ENCODE measurements around the gene PCNX2.

The PCNX2 gene

GRCh38 chr1:233320023-233320422 lies 24.5 kb upstream of the PCNX2 start:
- in situ Hi-C loops (cut with MboI; ENCODE audit: low sequenced_read_pairs), result no loop called here

DNA sequence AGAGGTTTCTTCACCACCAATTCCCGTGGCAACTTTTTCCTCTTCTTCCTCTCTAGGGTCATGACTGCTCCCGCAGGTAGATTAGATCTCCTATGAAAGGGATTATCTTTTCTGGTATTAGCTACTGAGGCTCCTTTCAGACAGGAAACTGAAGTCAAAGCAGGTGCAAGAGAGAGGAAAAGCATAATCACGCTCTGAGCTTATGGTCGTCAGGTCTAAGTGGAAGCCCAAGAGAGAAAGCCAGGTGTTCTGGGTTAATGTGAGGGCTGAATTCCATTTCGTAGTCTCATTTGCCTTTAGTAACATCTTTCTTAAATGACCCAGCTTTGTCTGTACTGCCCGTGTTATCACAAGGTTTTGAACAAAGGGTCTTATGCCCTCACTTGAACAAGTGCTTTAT lies 23.7 kb upstream of the PCNX2 start:
- in situ Hi-C loops (cut with MboI; ENCODE audit: low sequenced_read_pairs), result no loop called here

- in situ Hi-C loops (cut with MboI; ENCODE audit: low sequenced_read_pairs), result no loop called here
Measured at GRCh38 chr1:233316473-233316872, 20.9 kb upstream of the PCNX2 start.

- in situ Hi-C loops (cut with MboI; ENCODE audit: low sequenced_read_pairs), result no loop called here
Measured at GRCh38 chr1:233315718-233316301, 20.3 kb upstream of the PCNX2 start.

GRCh38 chr1:233313434-233314155 lies 18.1 kb upstream of the PCNX2 start:
- in situ Hi-C loops (cut with MboI; ENCODE audit: low sequenced_read_pairs), result no loop called here

- in situ Hi-C loops (cut with MboI; ENCODE audit: low sequenced_read_pairs), result loop anchor here (10.0 kb wide), 1 partner anchor 760 kb away; no protein-coding TSS in a partner anchor
Measured at GRCh38 chr1:233304489-233305102, 9.1 kb upstream of the PCNX2 start.

DNA sequence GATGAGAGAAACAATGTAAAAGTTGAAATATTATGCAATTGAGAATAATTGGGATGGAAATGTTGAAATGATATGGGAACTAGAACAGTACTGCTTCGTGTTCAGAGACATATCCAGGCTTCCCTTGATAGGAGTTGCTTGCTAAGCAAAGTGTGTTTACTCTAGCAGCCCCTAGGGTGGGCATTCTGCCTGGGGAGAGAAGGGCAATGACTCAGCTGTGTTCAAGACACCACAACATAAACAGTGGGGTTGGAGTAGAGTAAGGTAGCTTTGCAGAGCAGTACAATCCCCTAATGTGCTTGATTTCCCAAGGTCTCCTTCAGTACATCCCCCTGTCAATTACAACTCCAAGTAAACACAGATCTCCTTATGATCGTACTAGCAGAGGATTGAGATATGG lies 4.8 kb upstream of the PCNX2 start:
- in situ Hi-C loops (cut with MboI; ENCODE audit: low sequenced_read_pairs), result loop anchor here (10.0 kb wide), 1 partner anchor 764 kb away; no protein-coding TSS in a partner anchor

DNA sequence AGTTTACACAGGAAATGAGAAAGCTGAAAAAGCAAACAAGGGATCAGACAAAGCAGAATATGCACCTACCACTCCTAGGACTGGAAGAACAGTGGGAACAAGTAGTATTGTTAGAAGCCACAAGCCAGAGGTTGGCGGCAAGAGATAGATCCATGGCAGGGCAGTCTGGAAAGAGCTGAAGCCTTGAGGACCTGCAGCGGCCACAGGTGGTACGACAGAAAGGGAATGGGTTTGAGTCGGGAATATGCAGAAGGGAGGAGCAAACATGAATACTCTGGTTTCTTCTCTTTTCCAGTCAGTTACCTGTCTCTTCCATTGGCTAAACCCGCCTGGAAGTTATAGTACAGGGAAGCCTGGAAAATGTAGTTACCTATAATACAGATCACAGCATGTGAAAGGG lies 3.9 kb upstream of the PCNX2 start:
- in situ Hi-C loops (cut with MboI; ENCODE audit: low sequenced_read_pairs), result no loop called here

- in situ Hi-C loops (cut with MboI; ENCODE audit: low sequenced_read_pairs), result no loop called here
Measured at GRCh38 chr1:233295975-233296322, 424 bp upstream of the PCNX2 start.

- in situ Hi-C loops (cut with MboI; ENCODE audit: low sequenced_read_pairs), result no loop called here
Measured at GRCh38 chr1:233294913-233295236, 650 bp downstream of the PCNX2 start.

DNA sequence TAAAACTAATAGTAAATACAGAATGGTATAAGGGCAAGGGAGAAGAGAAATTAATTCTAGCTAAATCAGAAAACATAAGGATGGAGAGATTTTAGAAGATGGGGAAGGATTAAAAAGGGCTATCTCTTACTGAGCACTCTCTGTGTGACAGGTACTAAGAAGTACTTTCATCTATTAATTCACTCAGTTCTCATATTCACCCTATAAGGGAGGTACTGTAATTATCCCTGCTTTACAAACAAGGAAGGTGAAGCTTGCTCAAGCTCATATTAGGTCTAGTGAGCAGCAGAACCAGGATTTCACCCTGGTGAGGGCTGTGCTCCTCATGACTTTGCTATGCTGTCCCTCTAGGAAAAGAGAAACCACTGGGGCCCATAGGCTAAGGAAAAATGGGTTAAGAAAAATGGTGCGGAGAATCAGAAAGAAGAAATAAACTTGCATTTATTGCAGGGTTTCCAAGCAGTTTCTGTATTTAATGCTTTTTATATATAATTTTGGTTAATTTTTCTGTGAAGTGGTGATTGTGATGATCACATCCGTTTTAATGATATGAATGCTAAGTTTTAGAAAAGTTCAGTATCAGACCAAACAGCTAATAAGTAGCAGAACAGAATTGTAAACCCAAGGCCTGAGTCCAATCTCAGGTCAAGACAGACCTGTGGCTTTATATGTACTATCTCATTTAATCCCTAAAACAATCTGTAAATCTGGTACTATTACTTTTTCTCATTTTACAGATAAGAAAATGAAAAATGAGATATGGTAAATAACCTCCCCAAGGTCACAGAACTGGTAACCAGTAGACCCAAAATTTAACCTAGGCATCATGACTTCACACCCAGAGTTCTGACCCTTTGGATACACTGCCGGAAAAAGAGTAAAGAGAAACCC lies 1.7 kb downstream of the PCNX2 start:
- in situ Hi-C loops (cut with MboI; ENCODE audit: low sequenced_read_pairs), result no loop called here

DNA sequence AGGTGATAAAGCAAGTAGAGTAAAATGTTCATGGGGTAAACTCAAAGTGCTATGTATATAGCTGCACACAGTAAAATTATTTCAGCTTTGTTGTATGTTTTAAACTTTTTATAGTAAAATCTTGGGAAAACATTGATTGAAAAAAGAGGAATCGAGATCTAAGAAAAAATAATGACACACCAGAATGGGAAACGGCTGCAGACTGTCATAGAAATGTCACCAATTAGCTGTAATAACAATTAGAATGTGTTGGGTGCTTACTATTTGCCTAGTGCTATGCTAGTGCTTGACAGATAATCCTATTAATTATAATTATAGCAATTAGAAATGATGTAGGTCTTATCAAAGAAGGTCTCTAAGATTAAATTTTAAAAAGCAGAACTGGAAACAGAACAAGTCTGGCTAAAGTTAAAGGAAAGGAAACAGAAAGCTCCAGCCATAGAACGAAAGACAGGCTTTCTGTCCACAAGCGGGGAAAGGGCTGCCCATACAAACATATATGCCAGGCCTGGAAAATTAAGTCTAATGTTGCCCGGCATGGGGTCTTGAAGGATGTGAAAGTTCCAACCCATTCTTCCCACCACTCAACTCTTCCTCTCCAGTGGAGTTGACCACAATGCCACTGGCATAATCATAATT lies 5.0 kb downstream of the PCNX2 start:
- in situ Hi-C loops (cut with MboI; ENCODE audit: low sequenced_read_pairs), result no loop called here

- in situ Hi-C loops (cut with MboI; ENCODE audit: low sequenced_read_pairs), result no loop called here
Measured at GRCh38 chr1:233289676-233290075, 5.8 kb downstream of the PCNX2 start.

- in situ Hi-C loops (cut with MboI; ENCODE audit: low sequenced_read_pairs), result no loop called here
Measured at GRCh38 chr1:233282582-233282886, 13.0 kb downstream of the PCNX2 start.

DNA sequence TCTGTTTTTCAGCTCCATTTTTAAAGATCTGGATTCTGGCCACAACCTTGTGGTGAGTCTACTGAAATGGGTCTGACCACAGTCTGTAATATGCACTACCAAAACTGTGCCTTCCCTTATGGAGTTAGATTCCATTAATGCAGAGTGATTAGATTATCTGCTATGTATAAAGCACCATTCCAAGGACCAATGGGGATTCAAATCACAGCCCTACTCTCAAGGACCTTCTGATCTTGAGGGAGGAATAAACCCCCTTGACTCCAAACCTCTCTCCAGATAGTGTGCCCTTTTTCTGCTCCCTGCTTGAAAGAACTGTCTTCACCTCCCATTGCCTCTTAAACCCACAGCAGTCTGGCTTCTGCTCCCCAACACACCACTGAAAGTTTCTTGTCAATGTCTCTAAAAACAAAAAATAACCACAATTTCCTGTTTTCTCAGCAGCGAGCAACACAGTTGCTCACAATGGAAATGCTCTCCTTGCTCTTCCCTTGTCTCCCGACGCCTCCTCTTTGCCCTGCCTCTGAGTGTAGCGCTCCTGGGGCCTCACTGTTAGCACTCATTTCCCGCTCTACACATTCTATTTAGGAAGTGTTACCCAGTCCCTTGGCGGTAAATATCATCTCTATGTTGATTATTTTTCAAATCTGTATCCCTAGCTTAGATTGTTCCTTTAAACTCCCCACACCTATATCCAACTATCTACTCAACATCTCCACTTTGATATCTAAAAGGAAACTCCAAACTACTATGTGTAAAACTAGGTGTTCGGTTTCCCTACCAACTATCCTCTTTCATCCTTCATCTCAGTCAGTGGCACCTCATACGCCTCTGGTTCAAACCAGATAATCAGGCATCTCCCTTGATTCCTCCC lies 13.6 kb downstream of the PCNX2 start:
- in situ Hi-C loops (cut with MboI; ENCODE audit: low sequenced_read_pairs), result no loop called here

DNA sequence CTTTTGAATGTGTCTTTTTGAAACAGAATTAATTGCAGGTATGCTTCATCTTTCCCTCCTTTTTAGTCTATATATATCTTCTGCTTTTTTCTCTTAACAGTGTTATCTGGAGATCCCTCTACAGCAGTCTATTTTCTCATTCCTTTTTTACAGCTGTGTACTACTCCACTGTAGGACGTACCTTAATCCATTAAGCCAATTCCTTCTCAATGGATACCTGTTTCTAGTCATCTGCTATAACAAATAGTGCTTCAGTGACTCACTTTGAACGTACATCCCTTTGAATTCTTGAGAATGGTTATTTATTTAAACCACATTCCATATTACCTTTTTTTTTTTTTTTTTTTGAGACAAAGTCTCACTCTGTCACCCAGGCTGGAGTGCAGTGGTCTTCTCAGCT lies 15.6 kb downstream of the PCNX2 start:
- in situ Hi-C loops (cut with MboI; ENCODE audit: low sequenced_read_pairs), result no loop called here

GRCh38 chr1:233278631-233279030 lies 16.9 kb downstream of the PCNX2 start:
- in situ Hi-C loops (cut with MboI; ENCODE audit: low sequenced_read_pairs), result no loop called here

GRCh38 chr1:233277637-233278606 lies 17.6 kb downstream of the PCNX2 start:
- in situ Hi-C loops (cut with MboI; ENCODE audit: low sequenced_read_pairs), result no loop called here

GRCh38 chr1:233269656-233270055 lies 25.9 kb downstream of the PCNX2 start:
- in situ Hi-C loops (cut with MboI; ENCODE audit: low sequenced_read_pairs), result no loop called here
